ENCODE data around the gene ARHGAP6.
"Not testable (repeated sequence)": the region's sequence is repeated elsewhere in the genome, so short reads cannot be mapped to it uniquely, and the experiment has no call there.

ARHGAP6 gene

DNA sequence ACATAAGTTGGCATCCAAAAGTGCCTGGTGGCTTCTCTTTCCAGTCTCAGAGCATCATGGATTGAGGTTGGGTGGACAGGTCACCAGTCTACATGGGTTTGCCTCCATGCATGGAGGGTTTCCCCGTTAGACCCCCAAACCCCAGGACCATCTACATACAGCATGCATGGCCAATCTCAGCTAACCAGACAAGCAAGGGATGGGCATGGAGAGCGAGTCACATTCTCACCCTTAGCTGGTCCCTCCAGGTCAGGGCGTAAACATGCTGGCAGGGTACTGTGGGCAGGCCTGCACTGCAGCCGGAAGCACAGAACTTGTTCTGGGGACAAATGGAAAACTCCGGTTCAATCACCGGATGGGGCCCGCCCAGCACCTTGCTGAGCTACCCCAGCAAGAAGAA lies 517.3 kb downstream of the ARHGAP6 start:
- no peak for DNase-seq (ENCODE audit: low read depth)

DNA sequence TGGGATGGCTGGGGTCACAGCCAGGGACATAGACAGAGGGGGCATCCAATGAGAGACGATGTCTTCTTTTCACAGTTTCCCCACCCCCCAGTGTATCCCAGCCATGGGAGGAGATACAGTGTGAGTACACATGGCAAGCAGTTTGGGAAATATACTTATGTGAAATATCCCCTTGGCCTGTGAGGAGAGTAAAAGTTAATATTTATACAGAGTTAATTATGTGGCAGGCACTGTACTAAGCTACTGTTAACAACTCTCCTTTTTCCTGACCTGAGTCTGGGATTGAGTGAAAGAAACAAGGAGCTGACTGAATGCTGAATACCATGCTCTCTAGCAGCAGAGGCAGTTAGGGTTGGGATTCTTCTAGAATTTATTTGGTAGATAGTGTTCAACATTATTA lies 519.3 kb downstream of the ARHGAP6 start:
- DNase-seq (ENCODE audit: low read depth), result no peak

DNA sequence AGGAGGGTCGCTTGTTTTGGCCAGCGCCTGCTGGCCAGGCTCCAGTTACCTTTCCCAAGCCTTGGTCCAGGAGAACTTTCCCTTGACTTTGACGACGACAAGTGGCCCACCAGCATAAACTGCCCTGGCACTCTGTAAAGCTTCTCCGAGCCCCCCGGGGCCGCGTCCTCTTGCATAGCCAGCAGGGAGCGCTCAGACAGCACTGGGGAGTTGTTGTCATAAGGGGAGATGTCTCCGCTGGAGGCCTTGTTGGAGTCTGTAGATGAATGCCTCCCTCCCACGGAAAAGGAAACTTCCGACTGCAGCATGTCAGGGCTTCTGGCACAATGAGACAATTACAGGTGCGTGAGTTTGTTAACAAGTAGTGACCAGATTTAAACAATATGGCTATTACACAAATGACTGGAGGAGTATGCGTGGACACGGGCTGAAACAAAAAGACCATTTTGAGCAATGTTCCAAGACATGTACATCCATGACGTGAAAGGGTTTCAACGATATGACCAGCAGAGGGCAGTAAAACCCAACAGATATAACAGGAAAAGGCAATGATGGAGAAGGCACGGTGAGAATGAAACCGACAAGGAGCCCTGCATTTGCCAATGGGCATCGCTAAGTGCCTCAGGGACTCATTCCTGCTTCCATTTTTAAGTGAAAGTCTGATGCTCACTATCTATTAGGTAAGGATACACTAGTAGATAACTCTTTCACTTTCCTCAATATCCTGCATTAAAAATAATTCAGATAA lies 521.6 kb downstream of the ARHGAP6 start:
- DNase-seq (ENCODE audit: low read depth), result peak; percentile 36

DNA sequence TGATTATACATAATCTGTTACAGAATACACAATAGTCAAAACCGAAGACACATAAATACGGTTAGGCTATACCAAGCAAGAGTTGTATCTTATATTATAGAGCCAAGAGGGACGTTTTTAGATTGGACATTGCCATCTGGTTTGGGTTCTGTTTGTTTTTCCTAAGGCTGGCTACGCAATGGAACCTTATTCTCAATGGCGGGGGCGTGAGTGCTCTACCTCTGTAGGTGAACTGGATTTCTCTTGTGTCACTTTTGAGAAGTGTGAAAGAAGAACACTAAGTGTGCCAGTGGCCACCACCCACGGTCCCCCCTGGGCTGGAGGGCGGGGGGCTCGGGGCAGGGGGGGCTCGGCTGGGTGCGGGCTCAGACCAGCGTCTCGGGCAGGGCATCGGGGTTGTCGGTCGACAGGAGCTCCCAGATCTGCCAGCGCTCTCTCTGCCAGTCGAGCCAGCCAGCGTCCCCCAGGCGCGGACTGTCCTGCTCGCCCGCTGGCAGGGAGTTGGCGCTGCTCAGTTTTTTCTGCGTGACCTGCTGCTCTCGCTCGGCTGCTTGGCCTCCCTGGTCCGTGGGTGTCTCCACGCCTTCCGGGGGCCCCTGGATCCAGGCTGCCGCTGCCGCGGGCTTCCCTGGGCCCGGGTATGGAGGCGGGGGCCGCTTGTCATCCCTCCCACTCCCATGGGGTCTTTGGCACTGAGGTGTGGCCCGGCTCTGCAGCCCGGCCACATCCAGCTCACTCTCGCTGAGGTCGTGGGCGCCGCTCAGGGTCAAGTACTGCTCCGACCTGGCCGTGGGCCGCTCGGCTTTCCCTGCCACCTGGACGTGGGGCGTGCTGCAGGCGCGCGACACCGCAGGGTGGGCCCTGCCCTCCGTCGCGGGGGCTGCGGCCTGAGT lies 527.0 kb downstream of the ARHGAP6 start:
- DNase-seq (ENCODE audit: low read depth), result no peak

DNA sequence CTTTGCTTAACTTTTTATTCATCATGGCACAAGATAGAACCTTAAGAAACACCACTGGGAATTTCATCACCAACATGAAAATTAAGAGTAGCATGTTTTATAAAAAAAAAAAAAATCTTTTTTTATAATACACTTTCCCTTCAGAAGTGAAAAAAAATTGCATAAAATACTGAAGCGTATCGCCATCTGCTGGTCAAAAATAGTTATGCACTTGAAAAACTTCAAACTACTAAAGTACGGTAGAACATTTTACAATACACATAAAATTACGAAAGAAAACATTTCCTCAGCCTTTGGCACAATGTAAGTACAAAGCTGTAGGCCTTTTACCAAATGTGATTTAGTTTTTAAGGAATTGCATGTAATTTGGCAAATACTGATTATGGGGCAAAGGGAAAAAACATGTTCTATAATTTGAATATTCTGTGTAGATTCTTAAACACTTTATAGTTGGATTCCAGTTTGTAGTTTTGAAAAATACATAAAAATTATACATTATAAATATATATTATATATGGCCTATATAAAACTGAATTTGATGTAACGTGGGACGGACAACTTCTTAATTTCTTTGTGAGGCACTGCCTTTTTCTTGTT lies 528.1 kb downstream of the ARHGAP6 start:
- DNase-seq (ENCODE audit: low read depth), result peak; percentile 6

DNA sequence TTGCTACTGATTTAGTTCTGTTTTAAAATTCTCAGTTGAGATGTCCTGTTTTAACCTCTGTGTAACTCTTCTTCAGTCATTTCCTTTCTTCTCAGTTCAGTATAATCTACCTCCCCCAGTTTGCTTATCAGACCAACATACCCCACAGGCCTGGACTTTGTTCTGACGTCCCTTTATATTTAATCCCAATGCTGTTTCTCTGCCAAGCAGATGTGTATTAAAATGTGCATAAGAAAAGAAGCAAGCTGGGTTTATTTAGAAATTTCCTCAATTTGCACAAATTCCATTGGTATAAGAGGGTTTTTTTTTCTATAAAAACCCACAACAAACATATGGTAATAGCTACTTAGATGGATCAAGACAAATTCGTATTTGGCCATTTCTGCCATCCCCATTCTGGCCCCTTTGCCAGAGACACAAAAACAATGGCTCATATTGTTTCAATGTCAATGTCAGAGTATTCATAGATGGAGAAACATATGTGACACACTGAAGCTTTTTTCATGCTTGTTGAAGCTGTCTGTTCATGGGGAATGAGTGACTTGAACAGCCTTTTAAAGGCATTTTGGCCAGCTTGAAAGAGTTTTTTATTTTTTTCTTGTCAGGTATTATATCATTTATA lies 530.0 kb downstream of the ARHGAP6 start:
- DNase-seq (ENCODE audit: low read depth), result no peak

DNA sequence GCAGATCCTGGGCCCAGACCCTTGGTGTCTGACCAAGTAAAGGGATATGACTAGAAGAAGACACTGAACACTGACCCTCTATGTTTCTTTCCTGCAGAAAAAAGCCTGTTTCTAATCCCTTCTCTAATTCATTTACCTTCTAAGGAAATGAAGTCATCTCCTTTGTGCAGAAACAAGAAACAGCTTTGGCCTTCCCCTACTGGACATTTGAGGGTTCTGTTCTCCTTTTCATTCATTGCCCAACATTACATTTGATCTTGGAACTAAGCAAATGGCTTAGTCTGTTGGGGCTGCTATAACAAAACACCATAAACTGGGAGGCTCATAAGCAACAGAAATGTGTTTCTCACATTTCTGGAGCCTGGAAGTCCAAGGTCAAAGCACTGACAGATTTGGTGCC lies 534.6 kb downstream of the ARHGAP6 start:
- no peak for DNase-seq (ENCODE audit: low read depth)

DNA sequence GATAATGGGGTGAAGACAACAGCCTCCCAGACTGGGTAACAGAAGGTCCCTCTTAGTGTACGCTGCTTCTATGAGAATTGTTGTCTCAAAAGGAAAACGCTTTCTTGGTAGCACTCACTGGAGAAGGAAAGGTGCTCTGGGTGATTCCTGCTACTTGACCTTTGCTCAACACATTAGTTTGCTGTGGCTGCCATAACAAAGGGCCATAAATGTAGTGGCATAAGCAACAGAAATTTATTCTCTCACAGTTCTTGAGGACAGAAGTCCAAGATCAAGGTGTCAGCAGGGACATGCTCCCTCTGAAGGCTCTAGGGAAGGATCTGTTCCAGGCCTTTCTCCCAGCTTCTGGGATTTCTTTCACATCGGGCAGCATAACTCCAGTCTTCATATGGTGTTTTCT lies 535.6 kb downstream of the ARHGAP6 start:
- no peak for DNase-seq (ENCODE audit: low read depth)

DNA sequence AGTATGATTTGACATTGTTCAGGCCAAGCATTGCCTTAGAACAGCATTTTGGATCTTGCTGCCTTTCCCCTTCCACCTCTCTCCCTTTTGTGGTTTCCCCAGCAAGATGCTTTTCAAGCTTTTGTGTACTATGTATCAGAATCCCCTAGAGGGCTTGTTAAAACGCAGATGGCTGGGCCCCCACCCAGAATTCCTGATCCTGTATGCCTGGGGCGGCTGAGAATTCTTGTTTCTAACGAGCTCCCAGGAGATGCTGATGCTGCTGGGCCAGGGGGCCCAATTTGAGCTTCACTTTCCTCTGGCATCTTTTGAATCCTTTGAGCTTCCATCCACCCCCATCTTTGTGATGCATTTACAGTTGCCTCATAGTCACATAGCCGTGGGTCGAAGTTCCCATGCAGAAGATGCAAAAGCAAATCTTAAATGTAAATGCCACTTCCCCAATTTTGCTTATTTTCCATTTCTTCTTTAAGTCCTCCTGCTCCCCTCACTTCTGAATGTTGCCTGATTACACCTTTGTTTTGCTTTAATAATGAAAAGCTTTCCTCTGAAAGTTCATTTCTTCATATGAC lies 536.1 kb downstream of the ARHGAP6 start:
- no peak for DNase-seq (ENCODE audit: low read depth)

DNA sequence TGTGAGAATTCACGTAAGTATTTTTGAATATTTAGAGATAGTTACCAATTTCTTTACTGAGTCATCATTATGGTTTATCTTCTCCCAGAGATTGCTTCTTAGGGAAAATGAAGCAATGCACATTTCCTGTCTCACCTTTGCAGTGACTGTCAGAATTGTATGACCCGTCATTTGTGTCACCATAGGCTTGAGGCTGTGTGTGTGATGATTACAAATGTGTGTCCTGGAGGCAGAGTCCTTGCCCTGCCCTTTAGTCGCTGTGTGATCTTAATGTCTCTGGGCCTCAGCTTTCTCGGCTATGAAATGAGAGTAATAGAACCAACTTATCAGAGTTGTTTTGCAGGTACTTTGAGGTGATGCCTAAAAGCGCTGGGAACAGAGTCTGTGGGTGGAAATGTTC lies 540.7 kb downstream of the ARHGAP6 start:
- no peak for DNase-seq (ENCODE audit: low read depth)

DNA sequence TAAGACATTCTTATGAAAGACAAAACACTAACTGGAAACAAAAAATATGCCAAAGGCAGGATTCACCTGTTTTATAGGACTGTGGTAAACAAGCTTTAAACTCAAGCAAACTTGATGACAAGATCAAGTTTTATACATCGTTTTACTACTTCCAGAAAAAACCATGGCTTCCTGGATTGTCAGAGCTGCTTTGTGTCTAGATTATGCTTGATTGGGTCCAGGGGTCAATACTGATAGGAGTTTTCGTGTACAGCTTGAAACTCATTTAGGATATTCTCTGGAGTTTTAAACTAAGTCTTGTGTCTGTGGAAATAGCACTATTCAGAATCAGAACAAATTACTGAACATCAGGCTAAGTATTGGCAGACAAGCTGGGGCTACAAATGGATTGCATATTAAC lies 541.6 kb downstream of the ARHGAP6 start:
- no peak for DNase-seq (ENCODE audit: low read depth)

DNA sequence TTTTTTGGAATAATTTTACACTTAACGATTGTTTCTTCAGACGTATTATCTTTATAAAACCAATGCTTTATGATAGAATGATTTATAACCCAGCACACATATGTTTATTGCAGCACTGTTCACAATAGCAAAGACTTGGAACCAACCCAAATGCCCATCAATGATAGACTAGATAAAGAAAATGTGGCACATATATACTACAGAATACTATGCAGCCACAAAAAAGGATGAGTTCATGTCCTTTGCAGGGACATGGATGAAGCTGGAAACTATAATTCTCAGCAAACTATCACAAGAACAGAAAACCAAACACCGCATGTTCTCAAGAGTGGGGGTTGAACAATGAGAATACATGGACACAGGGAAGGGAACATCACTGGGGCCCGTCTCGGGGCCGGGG lies 542.6 kb downstream of the ARHGAP6 start:
- DNase-seq (ENCODE audit: low read depth), result not testable (repeated sequence)

DNA sequence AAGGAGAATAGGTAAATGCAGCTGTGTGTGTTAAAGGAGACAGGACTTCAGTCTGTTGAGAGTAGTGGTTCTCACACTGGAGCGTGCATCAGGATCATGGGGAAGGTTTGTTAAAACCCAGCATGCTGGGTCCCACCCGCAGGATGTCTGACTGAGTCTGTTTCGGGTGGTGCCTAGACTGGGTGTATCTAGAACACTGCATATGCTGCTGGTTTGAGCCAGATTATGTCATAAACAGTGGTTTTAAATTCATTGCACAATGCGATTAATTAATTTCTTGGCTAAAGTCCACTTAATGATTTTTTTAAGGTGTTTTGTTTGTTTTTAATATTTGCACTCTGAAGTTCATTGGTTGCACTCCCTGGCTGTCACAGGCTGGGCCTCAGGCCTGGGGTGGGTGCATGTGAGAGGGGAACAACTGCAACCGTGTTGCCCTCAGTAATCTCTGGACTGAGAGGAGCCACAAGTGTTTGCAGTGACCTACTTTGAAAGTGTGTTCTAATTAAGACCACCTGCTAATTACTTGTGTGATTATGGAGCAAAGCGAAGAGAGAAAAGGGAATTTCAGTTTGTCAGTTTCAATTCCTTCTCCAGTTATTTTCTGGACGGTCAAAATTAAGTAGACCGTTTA lies 546.3 kb downstream of the ARHGAP6 start:
- DNase-seq (ENCODE audit: low read depth), result no peak

DNA sequence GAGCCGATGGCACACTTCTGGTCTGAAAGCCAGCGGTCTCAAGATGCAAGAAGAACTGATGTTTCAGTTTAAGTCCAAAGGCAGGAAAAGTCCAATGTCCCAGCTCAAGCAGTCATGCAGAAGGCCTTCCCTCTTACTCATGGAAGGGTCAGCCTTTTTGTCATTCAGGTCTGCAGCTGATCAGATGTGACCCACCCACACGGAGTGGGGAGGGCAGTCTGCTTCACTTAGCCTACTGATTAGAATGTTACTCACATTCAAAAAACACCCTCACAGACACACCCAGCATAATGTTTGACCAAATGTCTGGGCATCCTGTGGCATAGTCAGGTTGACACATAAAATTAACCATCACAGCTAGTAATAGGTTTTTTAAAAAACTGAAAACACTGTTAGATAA lies 548.0 kb downstream of the ARHGAP6 start:
- no peak for DNase-seq (ENCODE audit: low read depth)

DNA sequence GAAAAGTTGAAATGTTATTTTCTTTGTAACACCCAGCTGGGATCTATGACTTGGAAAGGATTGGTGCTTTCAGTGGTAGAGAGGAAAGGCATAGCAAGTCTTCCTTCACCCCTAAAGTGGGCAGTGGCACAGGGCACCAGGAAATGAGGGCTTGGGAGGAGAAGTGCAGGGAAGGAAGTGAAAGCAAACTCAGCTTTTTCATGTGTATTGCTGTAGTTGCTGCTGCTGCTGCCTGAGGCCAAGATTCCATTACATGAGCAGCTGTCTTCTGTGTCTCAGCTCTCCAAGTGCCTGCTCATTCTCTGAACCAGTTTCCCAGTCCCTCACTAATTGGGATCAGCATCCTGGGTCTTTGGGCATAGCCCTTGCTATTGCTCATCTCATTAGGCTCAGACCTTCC lies 552.0 kb downstream of the ARHGAP6 start:
- DNase-seq (ENCODE audit: low read depth), result no peak

DNA sequence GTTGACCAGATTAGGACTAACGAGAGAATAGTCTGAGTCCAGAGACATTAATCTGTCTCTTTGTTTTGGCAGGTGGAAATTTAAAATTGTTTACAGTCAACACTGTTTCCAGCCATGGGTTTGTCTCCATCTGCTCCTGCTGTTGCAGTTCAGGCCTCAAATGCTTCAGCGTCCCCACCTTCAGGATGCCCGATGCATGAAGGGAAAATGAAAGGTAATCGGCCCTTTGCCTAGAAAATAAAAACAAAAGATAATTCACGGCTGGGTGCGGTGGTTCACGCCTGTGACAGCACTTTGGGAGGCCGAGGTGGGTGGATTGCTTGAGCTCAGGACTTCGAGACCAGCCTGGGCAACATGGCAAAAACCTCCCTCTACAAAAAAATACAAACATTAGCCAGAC lies 553.8 kb downstream of the ARHGAP6 start:
- no peak for DNase-seq (ENCODE audit: low read depth)

DNA sequence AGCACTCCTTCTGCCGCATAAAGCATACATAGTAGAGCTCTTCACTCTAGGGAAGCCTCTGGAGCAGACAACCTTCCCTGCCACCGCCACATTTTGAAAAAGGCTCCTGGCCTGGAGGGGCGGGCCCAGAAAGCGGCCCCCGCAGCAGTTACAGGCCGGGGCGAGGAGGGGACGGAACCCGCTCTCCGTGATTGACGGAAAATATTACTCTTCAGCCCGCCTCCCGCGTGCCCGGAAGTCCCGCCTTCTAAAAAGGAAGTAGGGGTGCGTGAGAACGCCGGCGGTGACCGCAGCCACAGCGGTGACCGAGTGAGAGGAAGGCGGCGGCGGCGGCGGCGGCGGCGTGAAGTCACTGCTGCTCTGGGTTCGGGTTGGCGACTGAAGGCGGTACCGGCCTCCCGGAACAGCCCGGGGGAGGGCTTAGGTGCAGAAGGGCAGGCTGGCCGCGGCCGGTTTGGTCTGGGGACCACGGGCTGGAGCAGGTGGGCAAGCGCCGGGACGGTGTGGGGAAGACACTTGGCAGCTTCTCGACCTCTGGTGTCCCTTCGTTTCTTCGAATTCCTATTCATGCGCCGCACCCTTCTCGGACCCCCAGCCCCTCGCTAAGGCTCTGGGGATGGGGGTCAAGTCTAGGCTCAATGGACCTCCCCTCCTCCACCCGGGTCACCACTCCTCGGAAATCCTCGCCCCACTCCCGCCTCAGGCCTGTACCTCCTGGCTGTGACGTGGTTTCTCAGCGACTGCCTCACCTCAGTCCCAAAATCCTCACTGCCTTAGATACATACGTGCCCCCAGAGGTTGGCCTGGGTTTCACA lies 554.5 kb downstream of the ARHGAP6 start, which contains the start of gene HCCS:
Gene HCCS, plus strand, starts transcription at position 296 of the 815 bp plus-strand sequence. CDS start 729 bp downstream, outside the sequence.
- peak; percentile 50 for DNase-seq (ENCODE audit: low read depth)

DNA sequence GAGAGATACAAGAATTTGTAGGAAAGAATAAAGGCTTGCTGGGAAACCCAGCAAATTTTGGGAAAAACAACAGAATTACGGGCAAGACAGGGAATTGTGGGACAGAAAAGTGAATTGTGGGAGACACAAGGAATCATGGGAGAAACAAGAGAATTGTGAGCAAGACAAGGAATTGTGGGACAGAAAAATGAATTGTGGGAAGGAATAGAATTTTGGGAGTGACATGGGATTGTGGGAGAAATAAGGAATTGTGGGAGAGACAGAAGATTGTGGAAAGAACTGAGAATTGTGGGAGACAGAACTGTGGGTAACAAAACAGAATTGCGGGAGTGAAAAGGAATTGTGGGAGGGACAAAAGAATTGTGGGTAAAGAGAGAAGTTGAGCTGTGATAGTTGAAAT lies 555.8 kb downstream of the ARHGAP6 start:
- DNase-seq (ENCODE audit: low read depth), result no peak

DNA sequence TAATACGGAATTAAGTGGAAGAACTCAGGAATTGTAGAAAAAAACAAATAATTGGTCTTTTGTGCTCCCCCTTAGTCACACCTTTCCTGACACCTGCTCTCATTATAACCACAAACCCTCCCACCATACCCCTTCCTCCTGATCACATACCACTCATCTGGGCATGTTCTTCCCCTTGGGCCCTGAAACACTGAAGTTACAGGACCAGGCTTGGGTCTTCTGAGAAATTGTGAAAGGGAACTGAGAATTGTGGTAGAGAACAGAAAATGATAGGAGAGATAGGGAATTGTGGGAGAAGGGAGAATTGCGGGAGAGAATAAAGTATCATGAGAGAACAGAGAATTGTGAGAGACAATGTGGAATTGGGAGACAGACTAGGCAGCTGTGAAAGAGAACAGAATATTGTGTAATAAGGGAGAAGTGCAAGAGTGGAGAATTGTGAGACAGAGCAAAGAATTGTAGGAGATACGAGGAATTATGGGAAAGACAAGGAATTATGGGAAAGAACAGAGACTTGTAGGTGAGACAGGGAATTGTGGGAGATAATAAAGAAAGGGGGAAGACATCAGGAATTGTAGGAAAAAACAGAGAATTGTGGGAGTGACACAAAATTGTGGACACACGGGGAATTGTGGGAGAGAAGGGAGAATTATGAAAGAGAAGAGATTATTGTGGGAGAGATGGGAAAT lies 557.3 kb downstream of the ARHGAP6 start:
- DNase-seq (ENCODE audit: low read depth), result no peak

DNA sequence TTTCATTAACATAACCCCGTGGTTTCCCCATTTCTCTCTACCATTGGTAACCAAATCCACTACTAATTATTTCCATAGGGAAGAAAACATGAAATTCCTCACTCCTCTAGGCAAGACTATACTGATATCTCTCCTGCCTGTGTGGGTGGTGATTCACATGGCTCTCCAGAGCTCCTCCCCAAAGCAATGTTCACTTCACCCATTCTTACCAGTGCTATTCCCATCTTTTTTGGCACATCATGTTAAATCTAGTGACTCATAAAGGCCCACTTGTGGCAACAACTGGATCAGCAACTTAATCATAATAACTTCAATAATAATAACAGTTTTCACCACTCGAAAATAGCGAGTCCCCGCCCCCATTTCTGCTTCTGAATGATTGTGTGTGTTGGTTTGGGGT lies 560.6 kb downstream of the ARHGAP6 start:
- peak; percentile 31 for DNase-seq (ENCODE audit: low read depth)
